GM23248 (cell line): ENCODE results near the gene TLE1.

Experiments used
- EZH2 ChIP-seq: fragments of 200-600 bp; sonication (generic); IDR thresholded peaks from 2 replicates; pipeline ENCODE4 v1.6.1; 2018; ENCODE audit warnings: antibody characterized with exemption, mild to moderate bottlenecking; ENCODE audit not compliant: insufficient read depth, poor library complexity, severe bottlenecking
- EZH2phosphoT487 ChIP-seq: fragments of 200-600 bp; sonication (generic); IDR thresholded peaks from 2 replicates; pipeline ENCODE4 v1.6.1; 2018; ENCODE audit warnings: antibody characterized with exemption, moderate library complexity, mild to moderate bottlenecking, low read depth; ENCODE audit not compliant: insufficient read depth

DNA sequence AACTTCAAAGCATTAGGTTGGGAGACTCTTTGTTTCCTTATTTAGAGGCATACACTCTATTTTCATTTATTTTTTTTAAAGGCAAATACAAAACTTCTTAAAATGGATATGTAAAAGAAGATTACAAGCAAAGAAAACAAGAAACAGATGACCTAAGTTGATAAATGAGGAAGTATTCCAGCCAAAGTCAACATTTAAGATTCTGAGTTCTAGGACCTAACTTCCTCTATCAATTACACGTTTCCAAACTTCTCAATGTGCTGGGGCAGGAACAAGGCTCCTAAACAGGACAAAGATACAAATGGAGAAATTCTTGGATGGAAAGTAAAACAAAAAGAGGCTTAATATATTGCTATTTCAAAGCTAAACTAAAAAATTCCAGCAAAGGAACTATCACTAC, 89.5 kb downstream of the TLE1 start:
- TF ChIP-seq EZH2phosphoT487 (no peak), EZH2 (no peak)
